HL-60 (cell line): ENCODE results near the gene MTFR1L.

Experiments used
- DNase-seq, 2 experiments: peaks; one replicate each; pipeline ENCODE4 v3.0.0-alpha.2; 2010 to 2020; ENCODE audit warnings: low read depth in 1 of 2, low spot score in 1 of 2
- H3K27ac ChIP-seq: fragments of 250-450 bp; sonication (Bioruptor Pico); replicated peaks from 2 replicates; pipeline ENCODE4 v1.5.1; 2020; ENCODE audit warnings: mild to moderate bottlenecking, moderate library complexity
- H3K27me3 ChIP-seq: fragments of 250-450 bp; sonication (Bioruptor Pico); 2 replicates; pipeline ENCODE4 v1.5.1; 2021; ENCODE audit warnings: mild to moderate bottlenecking, moderate library complexity; ENCODE audit not compliant: insufficient read depth, poor library complexity, severe bottlenecking
- H3K4me3 ChIP-seq: replicated peaks from 2 replicates; pipeline ENCODE4 v1.5.1; 2011; ENCODE audit warnings: mild to moderate bottlenecking, control low read depth, low read length; ENCODE audit not compliant: insufficient read depth
- CTCF ChIP-seq: IDR thresholded peaks from one replicate; pipeline ENCODE4 v1.5.1; 2011; ENCODE audit warnings: low read length, control low read depth, inconsistent platforms; ENCODE audit not compliant: insufficient read depth
- GABPA ChIP-seq: IDR thresholded peaks from 2 replicates; pipeline ENCODE4 v1.6.1; 2012; ENCODE audit warnings: low read depth
- POLR2AphosphoS5 ChIP-seq: IDR thresholded peaks from 2 replicates; pipeline ENCODE4 v1.6.1; 2012; ENCODE audit warnings: low read depth
- REST ChIP-seq: IDR thresholded peaks from 2 replicates; pipeline ENCODE4 v1.6.1; 2012; ENCODE audit warnings: low read depth; ENCODE audit not compliant: insufficient replicate concordance
- SPI1 ChIP-seq: IDR thresholded peaks from 2 replicates; pipeline ENCODE4 v1.6.1; 2012; ENCODE audit warnings: low read depth, mild to moderate bottlenecking, borderline replicate concordance

Gene MTFR1L

GRCh38 chr1:25772164-25772563 lies 47.6 kb upstream of the MTFR1L start:
- Histone ChIP-seq H3K27ac (no peak overlapping the region), H3K4me3 (no peak overlapping the region), H3K27me3 (no peaks in the 10 kb centered on the region)
- TF ChIP-seq POLR2AphosphoS5 (no peak), CTCF (no peak), SPI1 (no peak), GABPA (no peak), REST (no peak)
- no peak for DNase-seq

GRCh38 chr1:25772692-25773245 lies 47.0 kb upstream of the MTFR1L start:
- H3K27ac ChIP-seq = no peak overlapping the region
- DNase-seq = no peak
- no peak overlapping the region for H3K4me3 ChIP-seq
- no peaks in the 10 kb centered on the region for H3K27me3 ChIP-seq
- TF ChIP-seq CTCF (no peak), REST (no peak), GABPA (no peak), POLR2AphosphoS5 (no peak), SPI1 (no peak)

GRCh38 chr1:25773441-25774125 lies 46.2 kb upstream of the MTFR1L start:
- Histone ChIP-seq H3K4me3 (no peak overlapping the region), H3K27me3 (no peaks in the 10 kb centered on the region), H3K27ac (no peak overlapping the region)
- no peak for DNase-seq
- TF ChIP-seq CTCF = no peak
- no peak for TF ChIP-seq GABPA
- no peak for TF ChIP-seq SPI1
